Stimulated activated CD4-positive, alpha-beta T cell treated with anti-CD3 and anti-CD28 coated beads, Interleukin-15, amount 100 ng/mL, for 48 hours (primary cell): ENCODE results near the gene NTSR1.

Experiments
- DNase-seq, 2 donors: peaks; one replicate each; pipeline ENCODE4 v3.0.0-alpha.2; 2020; ENCODE audit warnings: low read depth in 2 of 2

Gene NTSR1

GRCh38 chr20:62786157-62786556, 77.5 kb downstream of the NTSR1 start:
- DNase-seq, result no peak

- no peak for DNase-seq
Measured at GRCh38 chr20:62787321-62787720, 78.7 kb downstream of the NTSR1 start.

- no peak for DNase-seq
Measured at GRCh38 chr20:62787866-62788265, 79.2 kb downstream of the NTSR1 start.

GRCh38 chr20:62788607-62789006, 80.0 kb downstream of the NTSR1 start:
- DNase-seq, result no peak

- DNase-seq, result no peak
Measured at GRCh38 chr20:62790075-62790474, 81.4 kb downstream of the NTSR1 start.

GRCh38 chr20:62791301-62792181, 82.9 kb downstream of the NTSR1 start:
- DNase-seq, result peak; percentile 60 to 74

- no peak for DNase-seq
Measured at GRCh38 chr20:62792182-62792939, 83.7 kb downstream of the NTSR1 start.

GRCh38 chr20:62792940-62793756, 84.5 kb downstream of the NTSR1 start:
- DNase-seq, result no peak

- no peak for DNase-seq
Measured at GRCh38 chr20:62793757-62794006, 85.0 kb downstream of the NTSR1 start.

GRCh38 chr20:62794007-62794724, 85.5 kb downstream of the NTSR1 start:
- DNase-seq, result peak; percentile 87 to 94

- DNase-seq, result peak; percentile 56 to 57
Measured at GRCh38 chr20:62795023-62795761, 86.6 kb downstream of the NTSR1 start.

GRCh38 chr20:62796699-62797491, 88.3 kb downstream of the NTSR1 start:
- DNase-seq, result no peak

GRCh38 chr20:62797671-62798532, 89.3 kb downstream of the NTSR1 start:
- DNase-seq, result no peak

GRCh38 chr20:62799036-62799435, 90.4 kb downstream of the NTSR1 start:
- no peak for DNase-seq

- no peak for DNase-seq
Measured at GRCh38 chr20:62799459-62799858, 90.8 kb downstream of the NTSR1 start.

- DNase-seq, result no peak
Measured at GRCh38 chr20:62799873-62800272, 91.2 kb downstream of the NTSR1 start.

- DNase-seq, result no peak
Measured at GRCh38 chr20:62800314-62801259, 92.0 kb downstream of the NTSR1 start.
